GM12891 (cell line): Measurements from ENCODE around the gene SRCIN1.

Source experiments
- POLR2A ChIP-seq: IDR thresholded peaks from 2 replicates; pipeline ENCODE4 v1.6.1; 2011; ENCODE audit warnings: low read depth, low read length, control low read depth
- POLR2AphosphoS5 ChIP-seq: IDR thresholded peaks from 2 replicates; pipeline ENCODE4 v1.6.1; 2011; ENCODE audit warnings: low read depth, low read length, control low read depth
- SPI1 ChIP-seq: IDR thresholded peaks from 2 replicates; pipeline ENCODE4 v1.6.1; 2011; ENCODE audit warnings: low read depth, low read length, control low read depth
- TAF1 ChIP-seq: IDR thresholded peaks from 2 replicates; pipeline ENCODE4 v1.6.1; 2011; ENCODE audit warnings: low read depth, low read length, control low read depth

GRCh38 chr17:38617074-38617860 is 11.5 kb upstream of the SRCIN1 start:
- TF ChIP-seq POLR2AphosphoS5 (no peak), POLR2A (no peak), SPI1 (no peak), TAF1 (no peak)
